Activated CD4-positive, CD25-positive, alpha-beta regulatory T cell treated with anti-CD3 and anti-CD28 coated beads, Interleukin-2, amount 50 U/mL, for 16 hours (primary cell): ENCODE data around the gene PSMB5.

Source experiments
- DNase-seq: peaks from one replicate; pipeline ENCODE4 v3.0.0-alpha.2; 2020; ENCODE audit warnings: low read depth, low spot score

PSMB5 gene

GRCh38 chr14:23043754-23044153 is 9.1 kb upstream of the PSMB5 start:
- DNase-seq: no peak

- DNase-seq: no peak
These were observed 8.4 kb upstream of the PSMB5 start for GRCh38 chr14:23043145-23043544.

GRCh38 chr14:23042162-23042965 is 7.7 kb upstream of the PSMB5 start, which contains the start of gene PSMB11:
PSMB11 (plus strand) TSS chr14:23042212; CDS start chr14:23042226, 14 bp downstream.
- no peak for DNase-seq

DNA sequence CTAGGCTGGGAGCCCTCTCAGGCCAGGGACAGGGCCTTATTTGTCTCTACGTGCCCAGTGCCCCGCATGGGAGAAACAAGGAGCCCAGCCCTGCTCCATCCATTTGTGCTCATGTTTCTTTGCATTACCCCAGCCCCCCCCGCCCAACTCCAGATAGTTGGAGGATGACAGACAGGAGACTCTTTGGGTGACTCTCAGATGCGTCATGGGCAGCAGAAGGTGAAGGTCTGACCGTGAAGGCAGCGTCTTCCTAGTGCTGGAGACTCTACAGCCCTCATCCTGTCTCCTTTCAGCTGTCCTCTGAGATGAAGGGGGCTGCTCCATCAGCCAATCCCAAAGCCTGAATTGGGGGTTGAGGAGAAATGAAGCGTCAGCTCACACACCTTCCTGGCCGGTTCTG is 7.0 kb upstream of the PSMB5 start:
- DNase-seq: no peak

DNA sequence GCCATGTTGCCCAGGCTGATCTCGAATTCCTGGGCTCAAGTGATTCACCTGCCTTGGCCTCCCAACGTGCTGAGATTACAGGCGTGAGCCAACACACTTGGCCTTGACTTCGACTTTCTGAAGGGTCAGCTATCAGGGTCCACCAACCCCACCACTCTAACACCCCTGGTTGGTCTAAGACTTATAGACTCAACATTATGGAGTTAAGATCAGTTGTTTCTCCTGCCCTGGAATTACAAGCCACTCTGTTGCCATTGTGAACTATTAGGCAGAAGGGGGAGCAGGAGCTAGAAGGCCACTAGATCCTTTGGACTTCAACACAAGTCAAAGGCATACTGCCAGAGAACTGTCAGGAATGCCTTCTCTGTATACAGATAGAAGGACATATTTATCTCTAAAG is 5.4 kb upstream of the PSMB5 start:
- no peak for DNase-seq

DNA sequence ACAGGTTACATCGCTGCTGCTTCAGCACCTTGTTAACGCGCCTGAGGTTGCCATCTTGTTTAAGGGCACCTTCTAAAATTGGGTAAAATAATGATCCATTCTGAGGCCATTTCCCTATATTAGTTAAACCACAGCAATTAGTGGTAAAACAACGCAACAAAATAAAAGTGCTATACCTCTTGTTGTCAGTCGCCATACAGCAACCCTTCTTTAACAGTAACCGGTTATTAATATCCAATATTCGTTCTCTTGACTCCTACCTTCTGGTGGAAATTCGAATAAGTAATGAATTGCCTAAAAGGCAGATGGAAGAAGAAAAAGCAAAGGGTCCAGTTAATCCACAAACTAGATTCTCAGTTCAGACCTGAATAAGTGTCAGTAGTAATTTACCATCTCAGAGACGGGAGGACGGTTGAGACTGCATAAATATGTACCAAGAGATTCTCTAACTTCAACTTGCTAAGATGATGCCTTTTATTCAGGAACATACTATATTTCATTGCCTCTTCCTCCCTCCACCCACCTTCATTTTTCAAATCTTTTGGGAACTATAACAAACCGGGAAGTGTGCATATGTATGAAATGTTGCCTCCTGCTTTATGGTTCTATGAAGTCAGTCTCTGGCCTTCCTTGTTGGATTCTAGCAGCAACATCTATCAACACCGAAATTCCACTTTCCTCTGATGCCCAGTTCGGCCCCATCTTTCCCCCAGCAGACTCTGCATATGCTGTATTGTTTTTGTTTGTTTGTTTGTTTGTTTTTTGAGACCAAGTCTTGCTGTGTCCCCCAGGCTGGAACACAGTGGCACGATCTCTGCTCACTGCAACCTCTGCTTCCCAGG is 824 bp upstream of the PSMB5 start:
- no peak for DNase-seq

DNA sequence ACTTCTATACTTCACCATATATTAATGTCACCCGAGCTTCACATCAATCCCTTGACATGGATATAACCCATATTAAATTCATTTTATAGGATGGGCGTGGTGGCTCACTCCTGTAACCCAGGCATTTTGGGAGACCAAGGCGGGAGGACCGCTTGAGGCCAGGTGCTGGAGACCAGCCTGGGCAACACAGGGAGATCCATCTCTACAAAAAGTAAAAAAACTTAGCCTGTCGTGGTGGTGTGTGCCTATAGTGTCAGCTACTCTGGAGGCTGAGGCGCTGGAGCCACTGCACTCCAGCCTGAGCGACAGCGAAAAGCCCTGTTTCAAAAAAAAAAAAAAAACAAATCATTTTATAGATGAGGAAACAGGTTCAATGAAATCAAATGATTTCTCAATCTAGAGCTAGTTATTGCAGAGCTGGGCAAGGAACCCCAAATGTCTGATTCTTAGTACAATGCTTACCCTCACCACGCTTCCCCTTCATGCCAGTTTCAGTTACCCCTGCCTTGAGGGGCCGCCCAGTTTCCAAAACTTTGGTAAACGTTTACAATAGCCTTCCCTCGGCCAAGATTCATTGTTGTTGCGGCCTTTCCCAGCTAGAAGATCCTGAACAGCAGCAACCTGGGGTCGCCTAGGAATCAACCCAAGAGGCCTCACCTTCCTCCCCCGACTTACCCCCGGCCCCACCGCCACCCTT is 751 bp downstream of the PSMB5 start:
- no peak for DNase-seq

- no peak for DNase-seq
These were observed 1.4 kb downstream of the PSMB5 start for GRCh38 chr14:23033251-23033727.

DNA sequence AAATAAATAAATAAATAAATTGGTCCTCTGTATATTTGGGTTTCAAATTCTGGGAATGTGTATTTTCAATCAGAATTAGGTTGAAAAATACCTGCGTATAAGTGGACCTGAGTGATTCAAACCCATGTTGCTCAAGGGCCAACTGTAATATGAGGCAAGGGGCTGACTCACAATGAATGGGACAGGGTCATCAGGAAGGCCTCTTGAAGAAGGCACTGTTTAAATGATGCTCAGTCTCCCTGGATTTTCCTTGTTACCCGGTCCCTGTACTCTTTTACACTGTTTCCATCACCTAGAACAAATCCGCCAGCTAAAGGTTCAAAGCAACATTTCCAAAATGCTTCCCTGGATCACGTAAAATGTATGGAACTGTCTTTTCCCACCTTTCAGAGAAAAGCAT is 3.8 kb downstream of the PSMB5 start:
- DNase-seq: no peak

DNA sequence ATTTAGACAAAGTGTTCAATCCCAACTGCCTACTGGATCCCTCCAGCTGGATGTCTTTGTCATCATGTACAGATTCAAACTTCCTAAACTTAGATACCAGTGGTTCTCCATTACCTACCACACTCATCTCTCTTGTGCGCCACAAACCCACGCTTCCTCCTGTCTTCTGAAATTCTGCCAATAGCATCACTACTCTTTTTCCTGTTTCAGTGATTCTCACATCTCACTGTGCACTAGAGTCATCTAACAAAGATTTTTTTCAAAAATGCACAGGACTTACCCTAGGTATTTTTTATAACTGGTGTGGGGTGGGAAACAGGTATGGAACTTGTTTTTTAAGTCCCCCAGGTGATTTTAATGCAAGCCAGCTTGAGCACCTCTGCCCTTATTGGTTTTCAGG is 5.9 kb downstream of the PSMB5 start:
- DNase-seq: no peak

GRCh38 chr14:23025151-23025814 is 9.4 kb downstream of the PSMB5 start:
- DNase-seq: no peak

DNA sequence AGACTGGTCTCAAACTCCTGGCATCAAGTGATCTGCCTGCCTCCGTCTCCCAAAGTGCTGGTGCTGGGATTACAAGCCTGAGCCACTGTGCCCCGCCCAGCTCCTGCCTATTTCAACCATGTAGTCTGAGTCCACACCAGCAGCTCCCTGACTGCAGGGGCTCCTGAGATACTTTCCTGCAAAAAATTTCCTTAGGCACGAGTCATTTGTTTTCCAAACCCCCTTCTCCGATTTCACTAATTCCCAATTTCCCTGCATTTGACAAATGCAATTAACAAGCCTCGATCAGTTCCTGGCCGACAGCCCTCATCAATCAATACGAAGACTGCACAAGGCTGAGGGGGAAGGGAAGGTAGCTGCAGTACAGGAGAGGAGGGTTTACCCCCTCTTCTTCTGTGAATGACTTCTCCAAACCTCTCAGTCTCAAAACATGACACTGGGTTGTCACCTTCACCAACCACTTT is 10.1 kb downstream of the PSMB5 start:
- DNase-seq: no peak

- no peak for DNase-seq
These were observed 10.9 kb downstream of the PSMB5 start for GRCh38 chr14:23023795-23024152.

DNA sequence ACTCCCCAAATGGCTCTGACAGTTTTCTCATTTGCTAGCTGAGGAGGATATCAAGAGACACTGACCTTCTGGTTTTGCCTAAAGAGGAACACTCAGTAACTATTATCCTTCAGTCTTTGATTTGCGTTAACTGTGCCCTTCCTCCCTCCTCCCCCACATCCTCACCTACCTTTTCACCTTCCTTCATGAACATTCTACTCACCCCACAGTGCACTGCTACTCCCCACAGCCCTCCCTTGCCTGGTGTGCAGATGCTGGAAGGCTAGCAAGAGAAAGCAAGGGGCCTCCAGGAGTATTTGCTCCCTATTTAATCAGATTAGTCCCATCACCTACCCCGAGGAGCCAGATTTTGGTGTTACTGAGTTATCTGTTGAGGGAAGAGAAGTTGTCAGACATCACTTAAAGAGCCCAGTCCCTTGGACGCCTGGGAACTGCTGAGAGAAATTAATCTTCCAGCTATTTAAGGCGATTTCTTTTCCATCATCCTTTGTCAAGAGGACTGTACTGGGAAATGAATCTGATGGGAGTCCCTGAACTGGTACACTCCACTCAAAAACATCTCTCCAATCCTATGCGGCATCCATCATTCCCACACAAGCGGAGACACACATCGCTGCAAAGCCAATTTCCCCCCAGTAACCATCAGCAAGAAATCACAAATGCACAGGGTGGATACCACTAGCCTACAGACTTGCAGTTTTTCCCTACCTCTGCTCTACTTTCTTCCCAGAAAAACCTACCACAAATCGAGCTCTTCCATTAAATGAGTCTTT is 11.5 kb downstream of the PSMB5 start:
- no peak for DNase-seq

GRCh38 chr14:23021889-23022442 is 12.7 kb downstream of the PSMB5 start:
- no peak for DNase-seq

DNA sequence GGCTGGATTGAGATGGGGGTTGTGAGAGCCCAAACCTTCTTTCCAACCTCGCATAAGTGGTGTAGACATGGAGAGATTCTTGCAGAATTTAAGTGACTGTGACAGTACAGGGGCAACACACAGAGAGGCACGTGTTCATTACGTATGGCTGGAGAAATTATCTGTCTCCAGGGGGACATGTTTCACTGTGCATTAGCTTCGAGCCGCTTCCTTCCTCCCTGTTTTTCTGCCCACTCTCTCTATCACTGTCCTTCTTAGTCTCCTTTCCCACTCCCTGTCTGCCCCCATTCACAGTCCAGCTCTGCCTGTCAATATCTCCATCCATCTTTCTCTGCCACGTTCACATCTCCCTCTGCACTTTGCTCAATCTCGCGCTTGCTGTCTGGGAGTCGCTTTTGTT is 13.3 kb downstream of the PSMB5 start:
- DNase-seq: no peak

GRCh38 chr14:23020143-23021128 is 14.3 kb downstream of the PSMB5 start:
- no peak for DNase-seq

GRCh38 chr14:23018107-23018506 is 16.6 kb downstream of the PSMB5 start:
- no peak for DNase-seq

- no peak for DNase-seq
These were observed 17.6 kb downstream of the PSMB5 start for GRCh38 chr14:23017091-23017490.
